LNCaP clone FGC (cell line): ENCODE results near the gene B4GALT2.
A peak's percentile ranks its signal among the peaks of the same experiment; 100 is the strongest.

Source experiments
- DNase-seq: peaks from one replicate; pipeline ENCODE4 v3.0.0-alpha.2; 2011; ENCODE audit warnings: low read depth
- H3K4me3 ChIP-seq: 2 replicates; pipeline ENCODE4 v1.5.1; 2011; ENCODE audit warnings: mild to moderate bottlenecking, low read depth, low read length, control low read depth
- TF ChIP-seq, protein P1 (sequence below): IDR thresholded peaks from 2 replicates; pipeline ENCODE4 v1.5.1; 2012; ENCODE audit warnings: mild to moderate bottlenecking; ENCODE audit not compliant: control insufficient read depth, insufficient read depth; ENCODE audit errors: extremely low read depth

B4GALT2 gene

GRCh38 chr1:44024903-44025525 is 46.0 kb downstream of the B4GALT2 start:
- TF ChIP-seq, protein P1, sequence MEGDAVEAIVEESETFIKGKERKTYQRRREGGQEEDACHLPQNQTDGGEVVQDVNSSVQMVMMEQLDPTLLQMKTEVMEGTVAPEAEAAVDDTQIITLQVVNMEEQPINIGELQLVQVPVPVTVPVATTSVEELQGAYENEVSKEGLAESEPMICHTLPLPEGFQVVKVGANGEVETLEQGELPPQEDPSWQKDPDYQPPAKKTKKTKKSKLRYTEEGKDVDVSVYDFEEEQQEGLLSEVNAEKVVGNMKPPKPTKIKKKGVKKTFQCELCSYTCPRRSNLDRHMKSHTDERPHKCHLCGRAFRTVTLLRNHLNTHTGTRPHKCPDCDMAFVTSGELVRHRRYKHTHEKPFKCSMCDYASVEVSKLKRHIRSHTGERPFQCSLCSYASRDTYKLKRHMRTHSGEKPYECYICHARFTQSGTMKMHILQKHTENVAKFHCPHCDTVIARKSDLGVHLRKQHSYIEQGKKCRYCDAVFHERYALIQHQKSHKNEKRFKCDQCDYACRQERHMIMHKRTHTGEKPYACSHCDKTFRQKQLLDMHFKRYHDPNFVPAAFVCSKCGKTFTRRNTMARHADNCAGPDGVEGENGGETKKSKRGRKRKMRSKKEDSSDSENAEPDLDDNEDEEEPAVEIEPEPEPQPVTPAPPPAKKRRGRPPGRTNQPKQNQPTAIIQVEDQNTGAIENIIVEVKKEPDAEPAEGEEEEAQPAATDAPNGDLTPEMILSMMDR, result no peak
- no peak for DNase-seq
- no peak overlapping the region for H3K4me3 ChIP-seq

DNA sequence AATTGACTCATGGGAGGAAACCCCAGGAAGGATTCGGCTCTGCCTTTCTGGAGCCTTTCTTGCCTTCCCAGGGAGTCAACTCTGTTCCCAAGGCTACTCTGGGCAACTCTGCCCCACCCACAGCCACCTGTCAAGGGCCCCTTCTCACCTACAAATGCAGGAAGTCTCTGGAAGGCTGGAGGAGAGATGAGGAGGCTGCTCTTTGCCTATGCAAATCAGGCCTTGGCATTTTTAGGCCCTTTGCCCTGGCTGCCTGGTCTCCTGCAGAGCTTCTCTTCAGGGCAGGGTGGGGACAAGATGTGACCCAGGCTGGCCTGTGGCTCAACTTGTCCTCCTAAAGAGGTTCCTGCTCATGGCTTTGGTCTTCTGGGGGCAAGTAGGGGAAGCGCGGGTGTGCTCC is 46.8 kb downstream of the B4GALT2 start:
- H3K4me3 ChIP-seq, result no peak overlapping the region
- DNase-seq, result no peak
- TF ChIP-seq, protein P1, result no peak

- H3K4me3 ChIP-seq, result no peak overlapping the region
- TF ChIP-seq, protein P1, result no peak
- no peak for DNase-seq
These were observed 48.3 kb downstream of the B4GALT2 start for GRCh38 chr1:44027320-44027719.

GRCh38 chr1:44029260-44029910 is 50.4 kb downstream of the B4GALT2 start:
- H3K4me3 ChIP-seq, result peak overlapping the region; percentile 69
- DNase-seq, result no peak
- TF ChIP-seq, protein P1, result no peak

- peak; percentile 68 for DNase-seq
- TF ChIP-seq, protein P1, result no peak
- H3K4me3 ChIP-seq, result peak overlapping the region; percentile 69
These were observed 51.0 kb downstream of the B4GALT2 start for GRCh38 chr1:44029911-44030604.

DNA sequence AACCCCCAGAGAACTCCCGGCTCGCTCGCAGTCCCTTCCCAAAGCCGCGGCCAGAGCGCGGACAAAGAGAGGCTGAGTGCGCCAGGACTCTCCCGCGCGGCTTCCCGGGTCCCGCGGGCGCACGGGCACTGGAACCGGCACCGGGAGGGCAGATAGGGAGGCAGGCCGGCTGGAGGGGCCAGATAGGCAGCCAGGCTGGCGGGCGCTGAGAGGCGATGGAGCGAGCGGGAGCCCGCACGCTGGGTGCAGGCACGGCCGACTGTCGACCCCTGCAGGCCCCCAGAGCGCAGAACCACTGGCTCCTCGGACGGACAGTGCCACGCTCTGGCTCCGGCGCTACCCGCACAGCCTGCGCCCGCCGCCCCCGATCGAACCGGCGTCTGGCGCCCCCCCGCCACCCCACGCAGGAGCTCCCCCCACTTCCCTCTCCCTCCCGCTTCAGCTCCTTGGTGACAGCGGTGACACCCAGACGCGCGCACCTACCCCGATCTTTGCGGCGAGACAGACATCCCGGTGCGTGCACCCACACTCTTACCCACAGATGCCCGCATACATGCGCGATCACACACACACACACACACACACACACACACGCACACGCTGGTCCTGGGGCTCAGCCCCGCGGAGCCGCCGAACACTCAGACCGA is 51.7 kb downstream of the B4GALT2 start:
- peak overlapping the region; percentile 69 for H3K4me3 ChIP-seq
- TF ChIP-seq, protein P1, result peak; percentile 30
- DNase-seq, result no peak
